GM13976 (cell line): Measurements from ENCODE around the gene UNC13D.

Experiments
- DNase-seq: peaks from one replicate; pipeline ENCODE4 v3.0.0; 2012; ENCODE audit warnings: low spot score
- in situ Hi-C: fragments of 300-500 bp; cut with MboI; formaldehyde crosslinking; loops from one replicate; pipeline ENCODE4 v1.12.0; 2022; ENCODE audit warnings: low sequenced_read_pairs, mixed read lengths, inconsistent platforms; ENCODE audit not compliant: unreplicated experiment
- TF ChIP-seq, protein P1 (sequence below): IDR thresholded peaks from 2 replicates; pipeline ENCODE4 v1.5.1; 2012; ENCODE audit warnings: borderline replicate concordance, mild to moderate bottlenecking; ENCODE audit not compliant: insufficient read depth; ENCODE audit errors: extremely low read depth, missing control alignments, control extremely low read depth

Gene UNC13D

GRCh38 chr17:75877752-75878173 is 33.6 kb upstream of the UNC13D start:
- in situ Hi-C loops = no loop called here
- peak; percentile 77 for DNase-seq
- TF ChIP-seq, protein P1, sequence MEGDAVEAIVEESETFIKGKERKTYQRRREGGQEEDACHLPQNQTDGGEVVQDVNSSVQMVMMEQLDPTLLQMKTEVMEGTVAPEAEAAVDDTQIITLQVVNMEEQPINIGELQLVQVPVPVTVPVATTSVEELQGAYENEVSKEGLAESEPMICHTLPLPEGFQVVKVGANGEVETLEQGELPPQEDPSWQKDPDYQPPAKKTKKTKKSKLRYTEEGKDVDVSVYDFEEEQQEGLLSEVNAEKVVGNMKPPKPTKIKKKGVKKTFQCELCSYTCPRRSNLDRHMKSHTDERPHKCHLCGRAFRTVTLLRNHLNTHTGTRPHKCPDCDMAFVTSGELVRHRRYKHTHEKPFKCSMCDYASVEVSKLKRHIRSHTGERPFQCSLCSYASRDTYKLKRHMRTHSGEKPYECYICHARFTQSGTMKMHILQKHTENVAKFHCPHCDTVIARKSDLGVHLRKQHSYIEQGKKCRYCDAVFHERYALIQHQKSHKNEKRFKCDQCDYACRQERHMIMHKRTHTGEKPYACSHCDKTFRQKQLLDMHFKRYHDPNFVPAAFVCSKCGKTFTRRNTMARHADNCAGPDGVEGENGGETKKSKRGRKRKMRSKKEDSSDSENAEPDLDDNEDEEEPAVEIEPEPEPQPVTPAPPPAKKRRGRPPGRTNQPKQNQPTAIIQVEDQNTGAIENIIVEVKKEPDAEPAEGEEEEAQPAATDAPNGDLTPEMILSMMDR = peak; percentile 54

DNA sequence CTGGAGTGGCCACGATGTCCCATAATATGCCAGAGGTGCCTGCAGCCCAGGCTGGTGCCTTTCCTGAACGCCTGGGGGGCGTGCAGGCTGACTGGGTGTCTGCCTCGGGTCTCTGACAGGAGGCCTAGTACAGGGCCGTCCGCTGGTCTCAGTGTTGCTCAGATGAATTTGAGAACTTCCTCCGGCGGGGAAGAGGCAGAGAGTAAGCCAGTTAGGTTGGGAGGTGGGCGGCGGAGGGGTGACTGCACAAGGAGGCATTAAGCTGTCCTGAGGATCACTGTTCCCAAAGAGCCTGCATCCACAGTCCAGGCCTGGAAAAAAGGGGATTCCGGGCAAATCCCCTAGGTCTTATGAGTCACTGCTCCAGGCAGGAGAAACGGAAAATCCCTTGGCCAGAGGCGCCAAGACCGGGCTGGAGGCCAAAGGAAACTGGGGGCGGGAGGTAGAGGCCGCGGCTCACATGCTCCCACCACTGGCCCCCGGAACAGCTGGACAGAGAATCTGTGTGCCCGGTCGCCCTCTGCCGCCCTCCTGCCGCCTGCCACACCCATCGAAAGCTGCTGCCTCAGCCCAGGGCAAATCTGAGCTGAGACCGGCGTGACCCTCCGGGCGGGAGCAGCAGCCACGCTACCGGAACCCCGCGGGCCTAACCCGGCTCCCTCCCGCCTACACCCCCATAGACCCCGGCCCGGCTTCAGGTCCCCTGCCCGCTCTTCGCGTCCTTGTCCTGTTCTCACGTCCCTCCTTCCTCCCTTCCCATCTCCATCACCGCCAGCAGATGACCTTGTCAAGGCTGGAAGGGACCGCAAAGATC is 32.9 kb upstream of the UNC13D start:
- TF ChIP-seq, protein P1 = peak; percentile 12
- in situ Hi-C loops = no loop called here
- DNase-seq = no peak

DNA sequence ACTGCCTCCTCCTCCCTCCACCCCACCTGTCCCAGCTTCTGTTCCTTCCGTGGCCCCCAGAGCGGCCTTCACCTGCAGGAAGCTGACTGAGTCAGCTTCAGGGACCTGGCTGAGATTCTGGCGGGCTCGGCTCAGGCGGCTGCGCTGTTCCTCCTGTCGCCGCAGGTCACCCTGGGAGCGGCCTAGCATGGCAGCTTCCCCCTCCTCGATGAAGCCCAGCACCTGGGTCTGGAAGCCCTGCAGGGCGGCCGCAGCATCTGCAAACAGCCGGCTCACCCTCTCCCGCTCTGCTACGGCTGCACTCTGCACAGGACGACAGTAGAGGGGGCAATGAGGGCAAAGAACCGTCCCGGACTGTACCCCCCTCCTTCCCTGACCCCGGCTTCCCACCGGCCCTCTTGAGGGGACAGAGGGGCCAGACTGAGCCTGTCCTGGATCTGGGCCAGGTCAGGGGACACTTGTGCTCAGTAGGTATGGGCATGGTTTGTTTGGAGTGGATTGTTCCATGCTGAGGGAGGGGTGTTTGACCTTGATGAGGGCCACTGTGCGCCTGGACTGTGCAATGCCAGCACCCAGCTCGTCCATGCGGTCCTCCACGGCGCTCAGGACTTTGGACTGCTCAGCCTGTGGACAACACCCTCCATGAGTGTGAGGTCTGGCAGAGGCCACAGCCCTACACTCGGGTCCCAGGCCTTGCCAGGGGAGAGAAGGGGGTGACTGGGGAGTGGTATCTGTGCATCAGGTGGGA is 32.2 kb upstream of the UNC13D start:
- DNase-seq = peak; percentile 70
- TF ChIP-seq, protein P1 = no peak
- in situ Hi-C loops = no loop called here

DNA sequence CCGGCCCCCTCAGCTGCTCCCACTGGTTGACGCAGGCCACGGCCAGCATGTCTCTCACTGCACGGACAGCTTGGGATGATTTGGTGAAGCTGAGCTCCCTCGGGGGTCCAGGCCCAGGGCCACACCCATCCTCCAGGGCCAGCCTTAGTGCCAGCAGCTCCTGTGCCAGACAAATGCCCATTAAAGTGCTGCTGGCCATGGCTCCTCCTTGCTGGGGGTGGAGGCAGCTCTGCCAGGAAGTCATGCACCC is 31.7 kb upstream of the UNC13D start:
- no peak for DNase-seq
- in situ Hi-C loops = no loop called here
- TF ChIP-seq, protein P1 = no peak

DNA sequence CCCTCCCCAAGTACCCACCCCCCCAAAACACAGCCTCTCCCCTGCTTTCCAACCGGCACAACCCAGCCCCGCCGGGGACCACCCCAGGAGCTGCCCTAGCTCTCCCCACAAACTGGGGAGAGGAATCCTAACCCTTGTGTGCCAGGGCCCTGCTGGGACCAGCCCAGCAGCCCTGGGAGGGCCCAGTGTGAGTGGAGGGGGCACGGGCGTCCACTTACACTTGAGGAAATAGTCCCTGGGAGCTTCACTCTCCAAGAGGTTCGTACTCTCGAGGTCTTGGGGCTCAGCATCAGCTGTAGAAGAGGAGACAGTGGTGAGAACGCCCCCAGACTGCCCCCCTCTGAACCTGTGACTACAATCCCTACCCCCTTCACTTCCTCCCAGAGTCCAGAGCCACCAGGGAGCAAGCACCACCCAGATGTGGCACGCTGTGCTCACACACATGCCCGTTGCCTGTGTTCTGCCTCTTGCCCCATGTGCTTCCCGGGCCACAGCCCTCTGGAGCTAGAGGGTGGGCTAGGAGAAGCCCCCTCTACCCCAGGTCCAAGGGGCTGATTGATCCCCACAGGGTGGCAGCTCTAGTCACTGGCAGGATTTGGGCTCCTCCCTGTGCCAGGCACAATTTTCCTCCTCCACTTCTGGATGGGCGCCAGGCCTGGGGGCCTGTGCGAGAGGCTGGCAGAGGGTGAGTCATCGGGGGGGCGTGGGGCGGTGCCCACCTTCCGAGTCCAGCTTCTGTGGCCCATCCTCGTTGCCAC is 31.2 kb upstream of the UNC13D start:
- TF ChIP-seq, protein P1 = no peak
- in situ Hi-C loops = no loop called here
- no peak for DNase-seq

GRCh38 chr17:75874323-75875181 is 30.3 kb upstream of the UNC13D start:
- DNase-seq = no peak
- in situ Hi-C loops = no loop called here
- TF ChIP-seq, protein P1 = no peak
